MG63 (cell line): ENCODE results near the gene CLDN4. TPM values are rescaled to one million over a fixed set of nuclear protein-coding genes. Genes with fewer than 3 reads are reported as not detected.

Experiments used
- DNase-seq: peaks from one replicate; pipeline ENCODE4 v3.0.0-alpha.2; 2020
- H3K27me3 ChIP-seq: fragments of 250-450 bp; sonication (Bioruptor Pico); 2 replicates; pipeline ENCODE4 v1.5.1; 2020; ENCODE audit warnings: mild to moderate bottlenecking, moderate library complexity
- H3K36me3 ChIP-seq: fragments of 250-450 bp; sonication (Bioruptor Pico); 2 replicates; pipeline ENCODE4 v1.5.1; 2020; ENCODE audit warnings: mild to moderate bottlenecking, moderate library complexity
- H3K4me3 ChIP-seq: fragments of 250-450 bp; sonication (Bioruptor Pico); 2 replicates; pipeline ENCODE4 v1.5.1; 2020; ENCODE audit warnings: mild to moderate bottlenecking, moderate library complexity
- H3K9me3 ChIP-seq: fragments of 250-450 bp; sonication (Bioruptor Pico); 2 replicates; pipeline ENCODE4 v1.5.1; 2020; ENCODE audit warnings: mild to moderate bottlenecking, moderate library complexity
- total RNA-seq: library from RNA; depleted of rRNA; stranded (reverse); fragments of >200 nt; shearing (Covaris generic); gene quantifications from 2 replicates; pipeline ENCODE4 v1.2.3, GENCODE V29; 2014; ENCODE audit warnings: low replicate concordance

CLDN4 gene
- total RNA-seq, 1 experiment from 2014 or later, result not detected

GRCh38 chr7:73852500-73852899 is 21.7 kb downstream of the CLDN4 start:
- Histone ChIP-seq H3K27me3 (no peaks in the 10 kb centered on the region), H3K4me3 (no peak overlapping the region), H3K9me3 (no peaks in the 10 kb centered on the region), H3K36me3 (no peaks in the 10 kb centered on the region)
- no peak for DNase-seq

GRCh38 chr7:73856941-73857340 is 26.1 kb downstream of the CLDN4 start:
- DNase-seq, result no peak
- Histone ChIP-seq H3K36me3 (no peaks in the 10 kb centered on the region), H3K4me3 (no peak overlapping the region), H3K27me3 (no peaks in the 10 kb centered on the region), H3K9me3 (no peaks in the 10 kb centered on the region)

GRCh38 chr7:73858807-73859206 is 28.0 kb downstream of the CLDN4 start:
- Histone ChIP-seq H3K9me3 (no peaks in the 10 kb centered on the region), H3K27me3 (no peaks in the 10 kb centered on the region)

GRCh38 chr7:73860859-73861258 is 30.1 kb downstream of the CLDN4 start, which contains the start of gene TMEM270:
TMEM270 (plus strand) TSS chr7:73861159; CDS start chr7:73861195, 36 bp downstream.
- Histone ChIP-seq H3K4me3 (no peak within 1 kb of the TSS), H3K27me3 (no peaks in the 10 kb centered on the region), H3K36me3 (no peaks in the 10 kb centered on the region), H3K9me3 (no peaks in the 10 kb centered on the region)
- DNase-seq, result no peak

More at GRCh38 chr7:73858807-73859206, 28.0 kb downstream of the CLDN4 start:
- H3K4me3 ChIP-seq, result no peak overlapping the region
- DNase-seq, result no peak
- no peaks in the 10 kb centered on the region for H3K36me3 ChIP-seq

- Histone ChIP-seq H3K4me3 (no peak overlapping the region), H3K36me3 (no peaks in the 10 kb centered on the region), H3K27me3 (no peaks in the 10 kb centered on the region)
Measured at GRCh38 chr7:73861305-73861704, 30.5 kb downstream of the CLDN4 start.

GRCh38 chr7:73864981-73865711 is 34.4 kb downstream of the CLDN4 start:
- DNase-seq, result no peak
- H3K4me3 ChIP-seq, result no peak overlapping the region

More at GRCh38 chr7:73861305-73861704, 30.5 kb downstream of the CLDN4 start:
- no peak for DNase-seq
- no peaks in the 10 kb centered on the region for H3K9me3 ChIP-seq

GRCh38 chr7:73865738-73866445 is 35.1 kb downstream of the CLDN4 start:
- Histone ChIP-seq H3K9me3 (no peaks in the 10 kb centered on the region), H3K4me3 (no peak overlapping the region), H3K27me3 (no peaks in the 10 kb centered on the region), H3K36me3 (no peaks in the 10 kb centered on the region)
- DNase-seq, result no peak

More at GRCh38 chr7:73864981-73865711, 34.4 kb downstream of the CLDN4 start:
- Histone ChIP-seq H3K36me3 (no peaks in the 10 kb centered on the region), H3K27me3 (no peaks in the 10 kb centered on the region), H3K9me3 (no peaks in the 10 kb centered on the region)

GRCh38 chr7:73866446-73866767 is 35.6 kb downstream of the CLDN4 start:
- Histone ChIP-seq H3K27me3 (no peaks in the 10 kb centered on the region), H3K4me3 (no peak overlapping the region), H3K9me3 (no peaks in the 10 kb centered on the region), H3K36me3 (no peaks in the 10 kb centered on the region)
- DNase-seq, result no peak

- no peaks in the 10 kb centered on the region for H3K9me3 ChIP-seq
- no peaks in the 10 kb centered on the region for H3K27me3 ChIP-seq
- no peaks in the 10 kb centered on the region for H3K36me3 ChIP-seq
- no peak overlapping the region for H3K4me3 ChIP-seq
- no peak for DNase-seq
Measured at GRCh38 chr7:73869011-73869798, 38.4 kb downstream of the CLDN4 start.

- Histone ChIP-seq H3K9me3 (no peaks in the 10 kb centered on the region), H3K4me3 (no peak overlapping the region), H3K27me3 (no peaks in the 10 kb centered on the region), H3K36me3 (no peaks in the 10 kb centered on the region)
- no peak for DNase-seq
Measured at GRCh38 chr7:73870041-73870492, 39.3 kb downstream of the CLDN4 start.

GRCh38 chr7:73871163-73872011 is 40.6 kb downstream of the CLDN4 start:
- no peaks in the 10 kb centered on the region for H3K27me3 ChIP-seq
- no peak for DNase-seq
- no peaks in the 10 kb centered on the region for H3K9me3 ChIP-seq
- H3K4me3 ChIP-seq, result no peak overlapping the region
- H3K36me3 ChIP-seq, result no peaks in the 10 kb centered on the region

GRCh38 chr7:73872056-73872908 is 41.5 kb downstream of the CLDN4 start:
- Histone ChIP-seq H3K9me3 (no peaks in the 10 kb centered on the region), H3K27me3 (no peaks in the 10 kb centered on the region), H3K4me3 (no peak overlapping the region), H3K36me3 (no peaks in the 10 kb centered on the region)
- no peak for DNase-seq

GRCh38 chr7:73876361-73876760 is 45.6 kb downstream of the CLDN4 start:
- no peak for DNase-seq
- no peaks in the 10 kb centered on the region for H3K9me3 ChIP-seq
- H3K36me3 ChIP-seq, result no peaks in the 10 kb centered on the region
- no peaks in the 10 kb centered on the region for H3K27me3 ChIP-seq
- no peak overlapping the region for H3K4me3 ChIP-seq

- no peak for DNase-seq
- no peak overlapping the region for H3K4me3 ChIP-seq
- no peaks in the 10 kb centered on the region for H3K27me3 ChIP-seq
- H3K36me3 ChIP-seq, result no peaks in the 10 kb centered on the region
- no peaks in the 10 kb centered on the region for H3K9me3 ChIP-seq
Measured at GRCh38 chr7:73876973-73877372, 46.2 kb downstream of the CLDN4 start.

GRCh38 chr7:73879977-73880681 is 49.3 kb downstream of the CLDN4 start:
- no peaks in the 10 kb centered on the region for H3K27me3 ChIP-seq
- no peak for DNase-seq
- H3K36me3 ChIP-seq, result no peaks in the 10 kb centered on the region
- no peaks in the 10 kb centered on the region for H3K9me3 ChIP-seq
- no peak overlapping the region for H3K4me3 ChIP-seq
